Neural progenitor cell (in vitro differentiated cells): Measurements from ENCODE around the gene TSC2.

Source experiments
- EZH2 ChIP-seq: fragments of 200-600 bp; sonication (generic); IDR thresholded peaks from 2 replicates; pipeline ENCODE4 v1.6.1; 2017; ENCODE audit warnings: antibody characterized with exemption, mild to moderate bottlenecking, moderate library complexity
- TF ChIP-seq, protein P1 (sequence below): fragments of 200-600 bp; sonication (generic); IDR thresholded peaks from 2 replicates; pipeline ENCODE4 v1.5.1; 2017; ENCODE audit warnings: antibody characterized with exemption, mild to moderate bottlenecking

GRCh38 chr16:2037115-2037514 lies 10.7 kb upstream of the TSC2 start:
- TF ChIP-seq, protein P1, sequence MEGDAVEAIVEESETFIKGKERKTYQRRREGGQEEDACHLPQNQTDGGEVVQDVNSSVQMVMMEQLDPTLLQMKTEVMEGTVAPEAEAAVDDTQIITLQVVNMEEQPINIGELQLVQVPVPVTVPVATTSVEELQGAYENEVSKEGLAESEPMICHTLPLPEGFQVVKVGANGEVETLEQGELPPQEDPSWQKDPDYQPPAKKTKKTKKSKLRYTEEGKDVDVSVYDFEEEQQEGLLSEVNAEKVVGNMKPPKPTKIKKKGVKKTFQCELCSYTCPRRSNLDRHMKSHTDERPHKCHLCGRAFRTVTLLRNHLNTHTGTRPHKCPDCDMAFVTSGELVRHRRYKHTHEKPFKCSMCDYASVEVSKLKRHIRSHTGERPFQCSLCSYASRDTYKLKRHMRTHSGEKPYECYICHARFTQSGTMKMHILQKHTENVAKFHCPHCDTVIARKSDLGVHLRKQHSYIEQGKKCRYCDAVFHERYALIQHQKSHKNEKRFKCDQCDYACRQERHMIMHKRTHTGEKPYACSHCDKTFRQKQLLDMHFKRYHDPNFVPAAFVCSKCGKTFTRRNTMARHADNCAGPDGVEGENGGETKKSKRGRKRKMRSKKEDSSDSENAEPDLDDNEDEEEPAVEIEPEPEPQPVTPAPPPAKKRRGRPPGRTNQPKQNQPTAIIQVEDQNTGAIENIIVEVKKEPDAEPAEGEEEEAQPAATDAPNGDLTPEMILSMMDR: no peak
- no peak for TF ChIP-seq EZH2
